NT2/D1 (cell line): Measurements from ENCODE around the gene RNU7-1.

Experiments
- DNase-seq: peaks from one replicate; pipeline ENCODE4 v3.0.0-alpha.2; 2011; ENCODE audit warnings: low read depth, low spot score
- H3K27me3 ChIP-seq: 2 replicates; pipeline ENCODE4 v1.6.0; 2011; ENCODE audit warnings: mild to moderate bottlenecking; ENCODE audit not compliant: insufficient read length, insufficient read depth
- H3K36me3 ChIP-seq: 2 replicates; pipeline ENCODE4 v1.6.1; 2011; ENCODE audit warnings: mild to moderate bottlenecking, low read length, mixed read lengths; ENCODE audit not compliant: insufficient read depth, insufficient read length
- H3K4me1 ChIP-seq: 2 replicates; pipeline ENCODE4 v1.5.1; 2011; ENCODE audit not compliant: insufficient read depth, insufficient read length
- H3K4me3 ChIP-seq: 2 replicates; pipeline ENCODE4 v1.5.1; 2011; ENCODE audit warnings: low read depth; ENCODE audit not compliant: insufficient read length
- H3K9ac ChIP-seq: 2 replicates; pipeline ENCODE4 v1.6.0; 2011; ENCODE audit warnings: low read depth; ENCODE audit not compliant: insufficient read length
- H3K9me3 ChIP-seq: 2 replicates; pipeline ENCODE4 v1.5.1; 2011; ENCODE audit warnings: mild to moderate bottlenecking, low read length; ENCODE audit not compliant: insufficient read depth
- SUZ12 ChIP-seq: IDR thresholded peaks from 2 replicates; pipeline ENCODE4 v1.6.1; 2011; ENCODE audit not compliant: insufficient read length, insufficient read depth; ENCODE audit errors: extremely low read depth
- YY1 ChIP-seq: IDR thresholded peaks from 2 replicates; pipeline ENCODE4 v1.6.1; 2011; ENCODE audit not compliant: insufficient read length, insufficient read depth
- ZNF274 ChIP-seq: IDR thresholded peaks from 2 replicates; pipeline ENCODE4 v1.6.1; 2011; ENCODE audit warnings: mild to moderate bottlenecking, low read depth, low read length

RNU7-1 gene

DNA sequence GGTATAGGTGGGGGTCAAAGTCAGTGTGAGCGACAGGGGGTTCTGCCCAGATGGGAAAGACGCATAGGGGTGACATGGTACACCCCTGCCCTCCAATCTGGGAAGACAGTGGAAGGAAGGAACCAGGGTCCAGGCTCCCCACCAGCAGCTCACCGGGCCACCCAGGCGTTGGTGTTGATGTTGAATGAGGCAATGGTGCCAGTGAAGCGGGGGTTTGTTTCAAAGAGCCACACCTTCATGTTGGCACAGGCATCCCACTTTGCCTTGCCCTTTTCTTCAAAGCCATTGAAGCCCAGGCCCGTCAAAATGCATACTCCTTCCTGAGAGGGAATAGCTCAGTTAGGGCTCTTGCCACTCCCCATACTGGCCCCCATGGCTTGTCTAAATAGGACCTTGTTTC lies 34.6 kb downstream of the RNU7-1 start:
- no peaks in the 10 kb centered on the region for H3K27me3 ChIP-seq
- no peak for DNase-seq
- peaks cover 98% of the 10 kb centered on the region for H3K36me3 ChIP-seq
- no peaks in the 10 kb centered on the region for H3K9me3 ChIP-seq
- TF ChIP-seq SUZ12 (no peak), YY1 (no peak), ZNF274 (no peak)
- H3K4me3 ChIP-seq = no peak overlapping the region
- no peaks in the 10 kb centered on the region for H3K4me1 ChIP-seq
- H3K9ac ChIP-seq = no peak overlapping the region

DNA sequence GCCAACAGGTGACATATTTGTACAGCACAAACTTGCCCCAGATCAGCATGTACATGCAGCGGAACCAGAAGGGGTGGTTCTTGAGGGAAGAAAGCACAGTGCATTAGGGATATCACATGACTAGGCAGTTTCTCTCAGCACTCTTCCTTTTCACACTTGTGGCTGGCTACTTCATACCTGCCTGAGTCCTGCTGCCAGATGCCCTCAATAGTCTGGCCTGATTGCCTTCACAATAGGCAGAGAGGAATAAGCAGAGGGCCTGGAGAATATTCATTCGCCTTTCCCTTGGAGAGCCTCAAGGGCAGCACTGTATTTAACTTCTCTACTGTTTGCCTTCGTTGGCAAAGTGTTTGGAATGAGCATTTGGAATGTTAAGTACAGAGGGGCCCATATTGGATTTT lies 35.0 kb downstream of the RNU7-1 start:
- H3K27me3 ChIP-seq = no peaks in the 10 kb centered on the region
- no peak overlapping the region for H3K4me3 ChIP-seq
- H3K4me1 ChIP-seq = no peaks in the 10 kb centered on the region
- no peaks in the 10 kb centered on the region for H3K9me3 ChIP-seq
- no peak for DNase-seq
- no peak for TF ChIP-seq YY1
- TF ChIP-seq SUZ12 = no peak
- no peak for TF ChIP-seq ZNF274
- peaks cover 100% of the 10 kb centered on the region for H3K36me3 ChIP-seq
- H3K9ac ChIP-seq = no peak overlapping the region

DNA sequence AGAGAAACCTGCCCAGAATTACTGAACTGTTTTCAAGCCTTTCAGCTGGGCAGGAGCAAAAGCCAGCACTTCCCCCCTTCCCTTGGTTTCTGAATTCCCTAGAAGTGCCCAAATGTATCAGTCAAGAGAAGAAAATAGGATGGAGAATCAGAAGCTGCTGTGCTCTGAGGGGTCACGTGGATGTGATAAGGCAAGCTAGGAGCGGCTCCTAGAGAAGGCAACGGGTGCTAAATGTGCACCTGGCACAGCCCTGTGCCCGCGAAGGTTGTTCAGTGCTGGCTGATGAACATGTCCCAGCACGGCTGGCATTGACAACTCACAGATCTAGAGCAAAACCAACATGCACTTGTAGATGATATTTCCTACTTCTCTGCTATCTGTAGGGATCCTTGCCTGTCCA lies 35.4 kb downstream of the RNU7-1 start:
- H3K9ac ChIP-seq = no peak overlapping the region
- no peaks in the 10 kb centered on the region for H3K4me1 ChIP-seq
- no peaks in the 10 kb centered on the region for H3K27me3 ChIP-seq
- H3K36me3 ChIP-seq = peaks cover 100% of the 10 kb centered on the region
- TF ChIP-seq SUZ12 = no peak
- TF ChIP-seq ZNF274 = no peak
- no peak for TF ChIP-seq YY1
- no peak for DNase-seq
- no peak overlapping the region for H3K4me3 ChIP-seq
- H3K9me3 ChIP-seq = no peaks in the 10 kb centered on the region

GRCh38 chr12:6979453-6979852 lies 35.8 kb downstream of the RNU7-1 start:
- no peak for DNase-seq
- Histone ChIP-seq H3K4me1 (no peaks in the 10 kb centered on the region), H3K9me3 (no peaks in the 10 kb centered on the region), H3K9ac (no peak overlapping the region), H3K4me3 (no peak overlapping the region), H3K27me3 (no peaks in the 10 kb centered on the region), H3K36me3 (peaks cover 100% of the 10 kb centered on the region)
- TF ChIP-seq SUZ12 (no peak), YY1 (no peak), ZNF274 (no peak)

DNA sequence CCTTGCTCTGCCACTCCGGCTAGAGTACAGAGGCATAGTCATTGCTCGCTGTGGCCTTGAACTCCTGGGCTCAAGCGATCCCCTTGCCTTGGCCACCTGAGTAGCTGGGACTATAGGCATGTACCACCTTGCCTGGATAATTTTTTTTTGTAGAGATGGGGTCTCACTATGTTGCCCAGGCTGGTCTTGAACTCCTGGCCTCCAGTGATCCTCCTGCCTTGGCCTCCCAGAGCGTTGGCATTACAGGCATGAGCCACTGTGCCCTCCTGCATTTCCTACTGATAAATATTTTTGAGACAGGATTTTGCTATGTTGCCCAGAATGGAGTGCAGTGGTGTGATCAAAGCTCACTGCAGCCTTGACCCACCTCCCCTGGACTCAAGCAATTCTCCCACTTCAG lies 36.5 kb downstream of the RNU7-1 start:
- H3K4me3 ChIP-seq = no peak overlapping the region
- DNase-seq = no peak
- peaks cover 97% of the 10 kb centered on the region for H3K36me3 ChIP-seq
- TF ChIP-seq ZNF274 (no peak), YY1 (no peak), SUZ12 (no peak)
- H3K9ac ChIP-seq = no peak overlapping the region
- H3K9me3 ChIP-seq = no peaks in the 10 kb centered on the region
- no peaks in the 10 kb centered on the region for H3K27me3 ChIP-seq
- H3K4me1 ChIP-seq = no peaks in the 10 kb centered on the region

DNA sequence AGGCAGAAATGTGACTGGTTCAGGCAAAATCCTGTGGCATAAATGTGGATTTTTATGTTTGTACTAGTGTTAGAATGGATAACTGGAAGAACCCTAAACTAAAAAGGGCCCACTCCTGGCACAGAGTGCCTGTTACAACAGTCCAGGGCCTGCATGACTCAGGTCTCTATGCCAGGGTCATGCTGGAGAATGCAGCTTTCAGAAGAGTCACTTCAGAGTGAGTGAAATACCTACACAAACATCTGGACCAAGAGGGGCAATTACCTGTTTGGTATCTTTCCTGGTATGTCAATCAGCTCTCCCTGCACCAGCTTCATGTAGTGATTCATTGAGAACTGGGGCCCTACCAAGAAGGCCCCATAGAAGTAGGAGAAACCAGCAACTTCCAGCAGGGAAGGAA lies 37.1 kb downstream of the RNU7-1 start:
- no peaks in the 10 kb centered on the region for H3K27me3 ChIP-seq
- no peak overlapping the region for H3K4me3 ChIP-seq
- TF ChIP-seq YY1 (no peak), SUZ12 (no peak), ZNF274 (no peak)
- no peaks in the 10 kb centered on the region for H3K4me1 ChIP-seq
- H3K9ac ChIP-seq = no peak overlapping the region
- no peak for DNase-seq
- H3K36me3 ChIP-seq = peaks cover 94% of the 10 kb centered on the region
- H3K9me3 ChIP-seq = no peaks in the 10 kb centered on the region

- no peaks in the 10 kb centered on the region for H3K27me3 ChIP-seq
- no peaks in the 10 kb centered on the region for H3K9me3 ChIP-seq
- H3K4me1 ChIP-seq = no peaks in the 10 kb centered on the region
- no peak overlapping the region for H3K9ac ChIP-seq
- peaks cover 92% of the 10 kb centered on the region for H3K36me3 ChIP-seq
- TF ChIP-seq YY1 (no peak), ZNF274 (no peak), SUZ12 (no peak)
- no peak overlapping the region for H3K4me3 ChIP-seq
- DNase-seq = no peak
Measured at GRCh38 chr12:6981152-6982052, 37.8 kb downstream of the RNU7-1 start.
